Upper lobe of right lung (tissue), 1 donor: ENCODE data around the gene TGM3. TPM values are rescaled to one million over a fixed set of nuclear protein-coding genes. Genes with fewer than 3 reads are reported as not detected.

Experiments
- ATAC-seq: fragments of 200-7000 bp; cut with Tn5 transposase; one replicate; pipeline ENCODE4 v1.9.1; 2020; ENCODE audit warnings: mild to moderate bottlenecking, moderate library complexity
- DNase-seq: peaks from one replicate; pipeline ENCODE4 v3.0.0-alpha.2; 2020
- H3K27ac ChIP-seq: fragments of 200-600 bp; one replicate; pipeline ENCODE4 v1.8.0; 2022
- H3K27me3 ChIP-seq: fragments of 200-600 bp; one replicate; pipeline ENCODE4 v1.8.0; 2022; ENCODE audit warnings: mild to moderate bottlenecking
- H3K36me3 ChIP-seq: fragments of 200-600 bp; one replicate; pipeline ENCODE4 v1.8.0; 2022
- H3K4me1 ChIP-seq: fragments of 200-600 bp; one replicate; pipeline ENCODE4 v1.8.0; 2022
- H3K4me3 ChIP-seq: fragments of 200-600 bp; one replicate; pipeline ENCODE4 v1.8.0; 2022; ENCODE audit warnings: mild to moderate bottlenecking
- H3K9me3 ChIP-seq: fragments of 200-600 bp; one replicate; pipeline ENCODE4 v1.8.0; 2022
- CTCF ChIP-seq: fragments of 200-600 bp; IDR thresholded peaks from one replicate; pipeline ENCODE4 v1.8.0; 2022; ENCODE audit warnings: antibody characterized with exemption
- intact Hi-C: fragments of 100-400 bp; cut with DNase I; formaldehyde crosslinking; loops from one replicate; pipeline ENCODE4 v1.11.0; 2022
- total RNA-seq: library from RNA; stranded (reverse); fragmentation: NEBNext Ultra II Directional; extraction: Animal tissue kit (Norgen Biotek cat#: 25700); gene quantifications from one replicate; pipeline ENCODE4 v1.2.1, GENCODE V29; 2021
- donor health status: DM: no; HTN: yes; CAD: no; lungs with severe emphysema.

The TGM3 gene
- total RNA-seq, 1 donor from 2014 or later: not detected

GRCh38 chr20:2373098-2373497 is 77.3 kb downstream of the TGM3 start:
- Histone ChIP-seq H3K27me3 (peaks cover 26% of the 10 kb centered on the region), H3K4me1 (no peaks in the 10 kb centered on the region), H3K4me3 (no peak overlapping the region), H3K9me3 (no peaks in the 10 kb centered on the region), H3K27ac (no peak overlapping the region), H3K36me3 (no peaks in the 10 kb centered on the region)
- TF ChIP-seq CTCF: no peak
- intact Hi-C loops: no loop called here
- ATAC-seq: no peak
- no peak for DNase-seq

GRCh38 chr20:2374346-2375125 is 78.7 kb downstream of the TGM3 start:
- no peak overlapping the region for H3K4me3 ChIP-seq
- ATAC-seq (no peak), DNase-seq (no peak)
- no peaks in the 10 kb centered on the region for H3K9me3 ChIP-seq
- no peaks in the 10 kb centered on the region for H3K4me1 ChIP-seq
- TF ChIP-seq CTCF: no peak
- intact Hi-C loops: no loop called here
- H3K27ac ChIP-seq: no peak overlapping the region
- H3K27me3 ChIP-seq: peaks cover 26% of the 10 kb centered on the region
- no peaks in the 10 kb centered on the region for H3K36me3 ChIP-seq

- no peaks in the 10 kb centered on the region for H3K27me3 ChIP-seq
- no peak overlapping the region for H3K4me3 ChIP-seq
- H3K9me3 ChIP-seq: no peaks in the 10 kb centered on the region
- ATAC-seq (no peak), DNase-seq (no peak)
- no peak for TF ChIP-seq CTCF
- no peak overlapping the region for H3K27ac ChIP-seq
- H3K36me3 ChIP-seq: no peaks in the 10 kb centered on the region
- H3K4me1 ChIP-seq: no peaks in the 10 kb centered on the region
- intact Hi-C loops: no loop called here
Measured at GRCh38 chr20:2378893-2379292, 83.1 kb downstream of the TGM3 start.

- ATAC-seq (no peak), DNase-seq (no peak)
- Histone ChIP-seq H3K27ac (no peak overlapping the region), H3K4me1 (no peaks in the 10 kb centered on the region), H3K4me3 (no peak overlapping the region), H3K9me3 (no peaks in the 10 kb centered on the region), H3K27me3 (no peaks in the 10 kb centered on the region), H3K36me3 (no peaks in the 10 kb centered on the region)
- no peak for TF ChIP-seq CTCF
- intact Hi-C loops: no loop called here
Measured at GRCh38 chr20:2379511-2380229, 83.9 kb downstream of the TGM3 start.

- intact Hi-C loops: no loop called here
- no peaks in the 10 kb centered on the region for H3K36me3 ChIP-seq
- no peak within 1 kb of the TSS for H3K4me3 ChIP-seq
- ATAC-seq: no peak
- TF ChIP-seq CTCF: no peak
- no peak within 1 kb of the TSS for H3K27ac ChIP-seq
- no peak for DNase-seq
- H3K27me3 ChIP-seq: no peaks in the 10 kb centered on the region
- no peaks in the 10 kb centered on the region for H3K9me3 ChIP-seq
- H3K4me1 ChIP-seq: no peaks in the 10 kb centered on the region
Measured at GRCh38 chr20:2380601-2381000, 84.8 kb downstream of the TGM3 start, which contains the start of gene TGM6. Gene TGM6, plus strand, starts transcription at chr20:2380901. Its CDS starts 68 bp downstream, at chr20:2380969.
